GM12872 (cell line): Measurements from ENCODE around the gene LILRB3.

ENCODE experiments used
- CTCF ChIP-seq: IDR thresholded peaks from 3 replicates; pipeline ENCODE4 v1.5.1; 2011; ENCODE audit warnings: low read depth, mild to moderate bottlenecking, low read length, moderate library complexity; ENCODE audit not compliant: insufficient read depth

LILRB3 gene

GRCh38 chr19:54208784-54209057, 14.1 kb downstream of the LILRB3 start:
- TF ChIP-seq CTCF = no peak

- TF ChIP-seq CTCF = no peak
These were observed 14.6 kb downstream of the LILRB3 start for GRCh38 chr19:54207983-54208783.

GRCh38 chr19:54207676-54207982, 15.2 kb downstream of the LILRB3 start:
- TF ChIP-seq CTCF = no peak

GRCh38 chr19:54206831-54207177, 16.0 kb downstream of the LILRB3 start:
- TF ChIP-seq CTCF = no peak

GRCh38 chr19:54206030-54206830, 16.6 kb downstream of the LILRB3 start:
- no peak for TF ChIP-seq CTCF

- TF ChIP-seq CTCF = no peak
These were observed 17.9 kb downstream of the LILRB3 start for GRCh38 chr19:54204767-54205468.

- TF ChIP-seq CTCF = no peak
These were observed 19.6 kb downstream of the LILRB3 start for GRCh38 chr19:54203151-54203611.
